Measurements from ENCODE around the gene COPS8. TPM values are rescaled to one million over a fixed set of nuclear protein-coding genes. Genes with fewer than 3 reads are reported as not detected.

COPS8 gene
- polyA plus RNA-seq, 1 of the 3 experiments (the other 2 are of a cell fraction) = 107 TPM

DNA sequence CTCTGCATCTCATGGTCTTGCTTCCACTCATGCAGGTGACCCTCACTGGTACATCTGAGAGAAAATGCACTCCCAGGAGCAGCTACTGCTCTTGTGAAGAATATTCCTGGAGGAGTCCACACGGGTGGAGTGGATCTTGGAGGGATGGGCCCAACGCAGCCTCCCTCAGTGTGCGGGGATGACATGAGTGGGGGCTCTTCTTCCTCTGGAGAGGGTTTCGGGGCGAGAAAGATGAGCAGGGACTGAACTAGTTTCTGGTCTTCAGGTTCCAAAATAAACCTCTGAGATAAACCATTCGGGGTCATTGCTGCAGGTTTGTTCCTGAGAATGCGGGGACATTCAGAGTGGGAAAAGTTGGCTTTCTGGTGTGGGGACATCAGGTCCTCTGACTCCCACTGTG is 39.1 kb downstream of the COPS8 start:
- DNase-seq = no peak
- POLR2A ChIA-PET = no interaction called here
- Histone ChIP-seq H3K4me3 (ENCODE audit: low read depth in 2 of 2, low read length in 1 of 2) (no peak overlapping the region), H4K20me1 (ENCODE audit: insufficient read depth) (no peaks in the 10 kb centered on the region), H3K9me2 (no peaks in the 10 kb centered on the region), H2AFZ (ENCODE audit: low read depth) (no peak overlapping the region), H3K4me2 (no peak overlapping the region), H3K27ac (ENCODE audit: low read depth in 2 of 2, low read length in 1 of 2) (no peak overlapping the region), H3K9me3 (no peaks in the 10 kb centered on the region), H3F3A (replicated peaks; ENCODE audit: insufficient read depth) (peaks cover 10% of the 10 kb centered on the region), H3K4me1 (ENCODE audit: control insufficient read depth in 1 of 2, insufficient read depth in 2 of 2, low read depth in 1 of 2, low read length in 1 of 2) (peaks cover 0 to 13% of the 10 kb centered on the region in 2 experiments; a peak in 3 of 4 replicates), H3K27me3 (ENCODE audit: insufficient read depth) (no peaks in the 10 kb centered on the region), H3K79me2 (ENCODE audit: insufficient read depth) (no peaks in the 10 kb centered on the region), H3K36me3 (replicated peaks in 1 of 2; ENCODE audit: control insufficient read depth in 1 of 2, insufficient read depth in 2 of 2, low read length in 1 of 2) (no peaks in the 10 kb centered on the region), H3K9ac (no peak overlapping the region)
- TF ChIP-seq CHD2 (IDR thresholded peaks at IDR 0.05; ENCODE audit: low read length, partially characterized antibody) = no peak
- TF ChIP-seq EZH2phosphoT487 (IDR thresholded peaks at IDR 0.05; ENCODE audit: borderline replicate concordance, low read depth) = no peak
- TF ChIP-seq NFIC (IDR thresholded peaks at IDR 0.05; ENCODE audit: borderline replicate concordance) = no peak
- no peak for TF ChIP-seq TCF12 (IDR thresholded peaks at IDR 0.05)
- no peak for TF ChIP-seq GATA2 (CRISPR knock-in tag; IDR thresholded peaks at IDR 0.05)
- TF ChIP-seq RFX5 (IDR thresholded peaks at IDR 0.05; ENCODE audit: low read length) = no peak
- TF ChIP-seq, protein P1, sequence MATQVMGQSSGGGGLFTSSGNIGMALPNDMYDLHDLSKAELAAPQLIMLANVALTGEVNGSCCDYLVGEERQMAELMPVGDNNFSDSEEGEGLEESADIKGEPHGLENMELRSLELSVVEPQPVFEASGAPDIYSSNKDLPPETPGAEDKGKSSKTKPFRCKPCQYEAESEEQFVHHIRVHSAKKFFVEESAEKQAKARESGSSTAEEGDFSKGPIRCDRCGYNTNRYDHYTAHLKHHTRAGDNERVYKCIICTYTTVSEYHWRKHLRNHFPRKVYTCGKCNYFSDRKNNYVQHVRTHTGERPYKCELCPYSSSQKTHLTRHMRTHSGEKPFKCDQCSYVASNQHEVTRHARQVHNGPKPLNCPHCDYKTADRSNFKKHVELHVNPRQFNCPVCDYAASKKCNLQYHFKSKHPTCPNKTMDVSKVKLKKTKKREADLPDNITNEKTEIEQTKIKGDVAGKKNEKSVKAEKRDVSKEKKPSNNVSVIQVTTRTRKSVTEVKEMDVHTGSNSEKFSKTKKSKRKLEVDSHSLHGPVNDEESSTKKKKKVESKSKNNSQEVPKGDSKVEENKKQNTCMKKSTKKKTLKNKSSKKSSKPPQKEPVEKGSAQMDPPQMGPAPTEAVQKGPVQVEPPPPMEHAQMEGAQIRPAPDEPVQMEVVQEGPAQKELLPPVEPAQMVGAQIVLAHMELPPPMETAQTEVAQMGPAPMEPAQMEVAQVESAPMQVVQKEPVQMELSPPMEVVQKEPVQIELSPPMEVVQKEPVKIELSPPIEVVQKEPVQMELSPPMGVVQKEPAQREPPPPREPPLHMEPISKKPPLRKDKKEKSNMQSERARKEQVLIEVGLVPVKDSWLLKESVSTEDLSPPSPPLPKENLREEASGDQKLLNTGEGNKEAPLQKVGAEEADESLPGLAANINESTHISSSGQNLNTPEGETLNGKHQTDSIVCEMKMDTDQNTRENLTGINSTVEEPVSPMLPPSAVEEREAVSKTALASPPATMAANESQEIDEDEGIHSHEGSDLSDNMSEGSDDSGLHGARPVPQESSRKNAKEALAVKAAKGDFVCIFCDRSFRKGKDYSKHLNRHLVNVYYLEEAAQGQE (IDR thresholded peaks at IDR 0.05; ENCODE audit: low read depth, low read length) = no peak
- no peak for TF ChIP-seq GABPA (IDR thresholded peaks at IDR 0.05; ENCODE audit: low read depth)
- no peak for TF ChIP-seq POLR2AphosphoS5 (IDR thresholded peaks at IDR 0.05; ENCODE audit: low read depth, low read length)
- TF ChIP-seq, protein P2, sequence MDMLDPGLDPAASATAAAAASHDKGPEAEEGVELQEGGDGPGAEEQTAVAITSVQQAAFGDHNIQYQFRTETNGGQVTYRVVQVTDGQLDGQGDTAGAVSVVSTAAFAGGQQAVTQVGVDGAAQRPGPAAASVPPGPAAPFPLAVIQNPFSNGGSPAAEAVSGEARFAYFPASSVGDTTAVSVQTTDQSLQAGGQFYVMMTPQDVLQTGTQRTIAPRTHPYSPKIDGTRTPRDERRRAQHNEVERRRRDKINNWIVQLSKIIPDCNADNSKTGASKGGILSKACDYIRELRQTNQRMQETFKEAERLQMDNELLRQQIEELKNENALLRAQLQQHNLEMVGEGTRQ (IDR thresholded peaks at IDR 0.05; ENCODE audit: borderline replicate concordance, low read depth, low read length) = no peak
- TF ChIP-seq, protein P3, sequence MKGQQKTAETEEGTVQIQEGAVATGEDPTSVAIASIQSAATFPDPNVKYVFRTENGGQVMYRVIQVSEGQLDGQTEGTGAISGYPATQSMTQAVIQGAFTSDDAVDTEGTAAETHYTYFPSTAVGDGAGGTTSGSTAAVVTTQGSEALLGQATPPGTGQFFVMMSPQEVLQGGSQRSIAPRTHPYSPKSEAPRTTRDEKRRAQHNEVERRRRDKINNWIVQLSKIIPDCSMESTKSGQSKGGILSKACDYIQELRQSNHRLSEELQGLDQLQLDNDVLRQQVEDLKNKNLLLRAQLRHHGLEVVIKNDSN (IDR thresholded peaks at IDR 0.05; ENCODE audit: borderline replicate concordance, low read depth) = no peak
- TF ChIP-seq SIN3A (IDR thresholded peaks at IDR 0.05; ENCODE audit: borderline replicate concordance, low read depth, low read length) = no peak
- no peak for TF ChIP-seq EP300 (IDR thresholded peaks at IDR 0.05; ENCODE audit: borderline replicate concordance in 1 of 2, low read depth in 1 of 2, low read length in 1 of 2)
- TF ChIP-seq, protein P4, sequence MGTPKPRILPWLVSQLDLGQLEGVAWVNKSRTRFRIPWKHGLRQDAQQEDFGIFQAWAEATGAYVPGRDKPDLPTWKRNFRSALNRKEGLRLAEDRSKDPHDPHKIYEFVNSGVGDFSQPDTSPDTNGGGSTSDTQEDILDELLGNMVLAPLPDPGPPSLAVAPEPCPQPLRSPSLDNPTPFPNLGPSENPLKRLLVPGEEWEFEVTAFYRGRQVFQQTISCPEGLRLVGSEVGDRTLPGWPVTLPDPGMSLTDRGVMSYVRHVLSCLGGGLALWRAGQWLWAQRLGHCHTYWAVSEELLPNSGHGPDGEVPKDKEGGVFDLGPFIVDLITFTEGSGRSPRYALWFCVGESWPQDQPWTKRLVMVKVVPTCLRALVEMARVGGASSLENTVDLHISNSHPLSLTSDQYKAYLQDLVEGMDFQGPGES (IDR thresholded peaks at IDR 0.05; ENCODE audit: low read depth, low read length) = no peak
- no peak for TF ChIP-seq FOXM1 (IDR thresholded peaks at IDR 0.05; ENCODE audit: low read depth)
- no peak for TF ChIP-seq TEAD4 (IDR thresholded peaks at IDR 0.05; ENCODE audit: borderline replicate concordance, insufficient read depth)
- no peak for TF ChIP-seq ELF1 (IDR thresholded peaks at IDR 0.05)
- no peak for TF ChIP-seq JUND (IDR thresholded peaks at IDR 0.05)
- no peak for TF ChIP-seq FOSL2 (IDR thresholded peaks at IDR 0.05; ENCODE audit: borderline replicate concordance, low read depth)
- TF ChIP-seq NRF1 (IDR thresholded peaks at IDR 0.05; ENCODE audit: low read depth, low read length) = no peak
- CTCF ChIA-PET = interaction anchor here (1.0 to 2.8 kb wide), 2 partner anchors 9 to 447 kb away, joined by 5 to 8 read pairs; no protein-coding TSS in a partner anchor
- 91% methylated on average over 7 of the region's 7 CpGs for WGBS (ENCODE audit: low lambda C conversion rate)

Data from SK-N-SH (cell line).